Caco-2 (cell line): ENCODE results near the gene ARHGEF16. TPM values are rescaled to one million over a fixed set of nuclear protein-coding genes. Genes with fewer than 3 reads are reported as not detected.

Experiments used
- BruUV-seq: library from RNA; stranded (reverse); fragments of 400-500 nt; replicated peaks from 2 replicates; lab custom pipeline; 2021; lab: Mats Ljungman, UMichigan
- CTCF ChIA-PET: fragments of 300-600 bp; sonication (Branson Sonifier 250); formaldehyde crosslinking; loops from one replicate; lab custom pipeline; 2022; ENCODE audit warnings: antibody characterized with exemption; lab: Charles Lee
- POLR2A ChIA-PET: fragments of 300-600 bp; sonication (Branson Sonifier 250); formaldehyde crosslinking; loops from one replicate; lab custom pipeline; 2022; ENCODE audit warnings: antibody characterized with exemption; lab: Charles Lee
- DNase-seq, 2 experiments: peaks; one replicate each; pipeline versions ENCODE4 v3.0.0 to v3.0.0-alpha.2; 2020 to 2022
- H3K27me3 ChIP-seq: replicated peaks from 2 replicates; pipeline ENCODE4 v1.6.0; 2011; ENCODE audit warnings: low read length; ENCODE audit not compliant: control insufficient read depth, insufficient read depth
- H3K36me3 ChIP-seq: 2 replicates; pipeline ENCODE4 v1.5.1; 2011; ENCODE audit warnings: low read length; ENCODE audit not compliant: control insufficient read depth, insufficient read depth
- H3K4me1 ChIP-seq: fragments of 250-450 bp; sonication (Bioruptor Pico); 2 replicates; pipeline ENCODE4 v1.5.1; 2020; ENCODE audit warnings: mild to moderate bottlenecking
- H3K4me3 ChIP-seq: 2 replicates; pipeline ENCODE4 v1.5.1; 2011; ENCODE audit warnings: low read depth, mild to moderate bottlenecking, control low read depth, low read length
- H3K9me3 ChIP-seq: fragments of 250-450 bp; sonication (Bioruptor Pico); 2 replicates; pipeline ENCODE4 v1.5.1; 2020; ENCODE audit warnings: mild to moderate bottlenecking, moderate library complexity
- H3K27ac Mint-ChIP-seq: one replicate; pipeline ENCODE4 v1.8.0; 2022; ENCODE audit warnings: mixed read lengths; ENCODE audit not compliant: unreplicated experiment
- H3K27me3 Mint-ChIP-seq: one replicate; pipeline ENCODE4 v1.8.0; 2022; ENCODE audit warnings: mixed read lengths; ENCODE audit not compliant: insufficient read depth, unreplicated experiment
- H3K36me3 Mint-ChIP-seq: one replicate; pipeline ENCODE4 v1.8.0; 2022; ENCODE audit warnings: mild to moderate bottlenecking, mixed read lengths; ENCODE audit not compliant: insufficient read depth, unreplicated experiment
- H3K4me1 Mint-ChIP-seq: one replicate; pipeline ENCODE4 v1.8.0; 2022; ENCODE audit warnings: low read depth, mixed read lengths; ENCODE audit not compliant: unreplicated experiment
- H3K4me3 Mint-ChIP-seq: one replicate; pipeline ENCODE4 v1.8.0; 2022; ENCODE audit warnings: mild to moderate bottlenecking, moderate library complexity, mixed read lengths; ENCODE audit not compliant: unreplicated experiment
- H3K9me3 Mint-ChIP-seq: one replicate; pipeline ENCODE4 v1.8.0; 2022; ENCODE audit warnings: mixed read lengths; ENCODE audit not compliant: unreplicated experiment
- CTCF ChIP-seq, 2 experiments: fragments of 200-600 bp in 1 of 2; IDR thresholded peaks; 1 replicate in 1 of 2; 2 replicates in 1 of 2; pipeline versions ENCODE4 v1.5.1 to v1.8.0; 2011 to 2022; ENCODE audit warnings: antibody characterized with exemption in 1 of 2, control low read depth in 1 of 2, inconsistent platforms in 1 of 2, low read depth in 1 of 2, low read length in 1 of 2, mild to moderate bottlenecking in 1 of 2, moderate library complexity in 1 of 2; ENCODE audit not compliant: insufficient read depth in 1 of 2, severe bottlenecking in 1 of 2, unreplicated experiment in 1 of 2
- intact Hi-C: fragments of 100-400 bp; cut with micrococcal nuclease; formaldehyde crosslinking; loops from one replicate; pipeline ENCODE4 v1.10.0; 2022; ENCODE audit not compliant: unreplicated experiment
- total RNA-seq: library from RNA; stranded (reverse); gene quantifications from 2 replicates; pipeline ENCODE4 v1.2.3, GENCODE V29; 2022

Gene ARHGEF16
- total RNA-seq, 1 experiment from 2014 or later: 40.6 TPM

DNA sequence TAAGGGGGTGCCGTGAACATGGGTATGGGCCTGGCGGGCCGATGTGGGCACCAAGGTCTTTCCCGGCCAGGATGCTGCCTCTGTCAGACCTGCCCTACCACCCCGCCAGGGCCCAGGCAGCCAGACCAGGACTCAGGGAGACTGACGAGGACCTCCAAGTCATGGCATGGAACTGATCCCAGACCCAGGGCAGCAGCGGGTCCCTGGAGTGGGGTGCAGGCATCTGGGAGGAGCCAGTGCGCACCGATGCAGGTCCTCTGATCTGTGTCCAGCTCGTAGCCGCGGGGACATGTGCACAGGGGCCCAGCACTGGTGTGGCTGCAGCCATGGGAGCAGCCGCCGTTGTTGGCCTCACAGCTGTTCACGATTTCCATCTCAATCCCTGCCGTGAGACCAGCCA is 56.8 kb downstream of the ARHGEF16 start:
- no peak for DNase-seq
- H3K9me3 ChIP-seq: no peaks in the 10 kb centered on the region
- no peak for TF ChIP-seq CTCF (IDR thresholded peaks at IDR 0.05; ENCODE audit: insufficient read depth in 1 of 2, low read depth in 1 of 2, low read length in 1 of 2, severe bottlenecking in 1 of 2, unreplicated experiment in 1 of 2)
- no peaks in the 10 kb centered on the region for H3K4me1 ChIP-seq
- no peaks in the 10 kb centered on the region for H3K27me3 ChIP-seq
- intact Hi-C loops: no loop called here
- Mint-ChIP-seq H3K27me3 (no peaks in the 10 kb centered on the region), H3K4me3 (no peak overlapping the region), H3K9me3 (no peaks in the 10 kb centered on the region), H3K36me3 (no peaks in the 10 kb centered on the region), H3K27ac (no peak overlapping the region), H3K4me1 (no peaks in the 10 kb centered on the region)
- no peaks in the 10 kb centered on the region for H3K36me3 ChIP-seq
- BruUV-seq: no TSS peak
- no peak overlapping the region for H3K4me3 ChIP-seq
- POLR2A ChIA-PET: no interaction called here
- CTCF ChIA-PET: no interaction called here

DNA sequence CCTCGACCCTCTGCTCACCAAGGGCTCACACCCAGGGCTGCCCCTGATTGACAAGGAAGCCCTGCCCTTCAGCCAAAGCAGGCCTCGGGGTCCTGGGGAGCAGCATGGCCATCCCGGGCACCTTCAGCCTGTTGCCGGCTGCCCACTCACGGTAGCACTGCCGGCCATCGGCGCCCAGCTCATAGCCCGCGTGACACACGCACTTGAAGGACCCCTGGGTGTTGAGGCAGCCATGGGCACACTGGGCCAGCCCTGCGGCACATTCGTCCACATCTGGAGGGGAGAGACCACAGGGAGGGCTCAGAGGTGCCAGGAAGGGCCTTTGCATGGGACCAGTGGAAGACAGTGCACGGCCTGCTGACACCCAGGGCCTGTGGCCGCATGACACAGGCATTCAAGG is 57.4 kb downstream of the ARHGEF16 start:
- H3K4me1 Mint-ChIP-seq: no peaks in the 10 kb centered on the region
- CTCF ChIA-PET: no interaction called here
- H3K27ac Mint-ChIP-seq: no peak overlapping the region
- intact Hi-C loops: no loop called here
- H3K27me3 ChIP-seq: no peaks in the 10 kb centered on the region
- H3K9me3 Mint-ChIP-seq: no peaks in the 10 kb centered on the region
- POLR2A ChIA-PET: no interaction called here
- H3K4me3 Mint-ChIP-seq: no peak overlapping the region
- no peak for DNase-seq
- BruUV-seq: no TSS peak
- TF ChIP-seq CTCF (IDR thresholded peaks at IDR 0.05; ENCODE audit: insufficient read depth in 1 of 2, low read depth in 1 of 2, low read length in 1 of 2, severe bottlenecking in 1 of 2, unreplicated experiment in 1 of 2): no peak
- H3K4me1 ChIP-seq: no peaks in the 10 kb centered on the region
- H3K27me3 Mint-ChIP-seq: no peaks in the 10 kb centered on the region
- no peaks in the 10 kb centered on the region for H3K36me3 Mint-ChIP-seq
- H3K36me3 ChIP-seq: no peaks in the 10 kb centered on the region
- H3K4me3 ChIP-seq: no peak overlapping the region
- no peaks in the 10 kb centered on the region for H3K9me3 ChIP-seq

- no peaks in the 10 kb centered on the region for H3K9me3 Mint-ChIP-seq
- no peak overlapping the region for H3K27ac Mint-ChIP-seq
- no peak overlapping the region for H3K4me3 Mint-ChIP-seq
- ChIA-PET CTCF (no interaction called here), POLR2A (no interaction called here)
- no peaks in the 10 kb centered on the region for H3K9me3 ChIP-seq
- H3K4me1 Mint-ChIP-seq: no peaks in the 10 kb centered on the region
- no peaks in the 10 kb centered on the region for H3K36me3 Mint-ChIP-seq
- H3K36me3 ChIP-seq: no peaks in the 10 kb centered on the region
- BruUV-seq: no TSS peak
- DNase-seq: no peak
- H3K4me3 ChIP-seq: no peak overlapping the region
- TF ChIP-seq CTCF (IDR thresholded peaks at IDR 0.05; ENCODE audit: insufficient read depth in 1 of 2, low read depth in 1 of 2, low read length in 1 of 2, severe bottlenecking in 1 of 2, unreplicated experiment in 1 of 2): no peak
- no peaks in the 10 kb centered on the region for H3K27me3 ChIP-seq
- intact Hi-C loops: no loop called here
- no peaks in the 10 kb centered on the region for H3K27me3 Mint-ChIP-seq
- no peaks in the 10 kb centered on the region for H3K4me1 ChIP-seq
Measured at GRCh38 chr1:3514404-3514803, 59.9 kb downstream of the ARHGEF16 start.
